Globus pallidus (tissue), 1 donor: ENCODE measurements around the gene ZNF236.
"Not testable (repeated sequence)": the region's sequence is repeated elsewhere in the genome, so short reads cannot be mapped to it uniquely, and the experiment has no call there.

ENCODE experiments used
- DNase-seq: peaks from one replicate; pipeline ENCODE4 v3.0.0-alpha.2; 2015; ENCODE audit warnings: low spot score

The ZNF236 gene

DNA sequence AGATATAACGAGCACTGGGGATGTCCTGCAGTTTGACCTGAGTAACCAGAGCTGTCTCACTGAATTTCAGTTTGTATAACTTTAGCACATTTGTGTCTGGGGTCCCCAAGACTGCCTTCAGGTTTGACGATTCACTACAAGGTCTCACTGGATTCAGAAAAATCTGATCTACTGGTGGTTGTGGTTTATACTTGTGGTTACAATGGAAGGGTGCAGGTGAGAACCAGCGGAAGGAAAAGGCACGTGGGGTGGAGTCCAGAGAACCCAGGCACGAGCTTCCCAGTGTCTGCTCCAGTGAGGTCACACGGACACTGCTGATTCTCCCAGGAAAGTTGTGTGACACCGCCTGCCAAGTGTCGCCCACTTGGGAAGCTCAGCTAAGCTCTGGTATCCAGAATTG lies 126.0 kb downstream of the ZNF236 start:
- no peak for DNase-seq

DNA sequence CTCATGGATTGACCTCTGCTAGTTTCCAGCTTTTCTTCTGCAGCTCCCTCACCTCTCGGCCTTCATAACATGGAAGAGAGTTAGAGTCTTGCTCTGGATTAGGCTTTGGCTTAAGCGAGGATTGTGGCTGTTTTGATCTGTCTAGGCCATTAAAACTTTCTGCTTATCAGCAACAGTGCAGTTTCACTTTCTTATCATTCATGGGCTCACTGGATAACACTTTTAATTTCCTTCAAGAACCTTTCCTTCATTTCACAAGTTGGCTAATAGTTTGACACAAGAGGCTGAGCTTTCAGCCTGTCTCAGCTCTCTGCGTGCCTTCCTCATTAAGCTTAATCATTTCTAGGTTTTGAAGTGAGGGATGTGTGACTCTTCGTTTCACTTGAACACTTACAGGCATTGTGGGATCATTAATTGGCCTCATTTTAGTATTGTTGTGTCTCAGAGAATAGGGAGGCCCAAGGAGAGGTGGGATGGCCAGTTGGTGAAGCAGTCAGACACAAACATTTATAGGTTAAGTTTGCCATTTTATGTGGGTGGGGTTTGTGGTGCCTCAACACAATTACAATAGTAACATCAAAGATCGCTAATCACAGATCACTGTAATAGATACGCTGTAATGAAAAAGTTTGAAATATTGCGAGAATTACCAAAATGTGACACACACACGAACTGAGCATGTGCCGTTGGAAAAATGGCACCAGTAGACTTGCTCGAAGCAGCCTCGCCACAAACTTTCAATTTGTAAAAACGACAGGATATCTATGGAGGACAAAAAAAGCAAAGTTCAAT lies 129.3 kb downstream of the ZNF236 start:
- no peak for DNase-seq

DNA sequence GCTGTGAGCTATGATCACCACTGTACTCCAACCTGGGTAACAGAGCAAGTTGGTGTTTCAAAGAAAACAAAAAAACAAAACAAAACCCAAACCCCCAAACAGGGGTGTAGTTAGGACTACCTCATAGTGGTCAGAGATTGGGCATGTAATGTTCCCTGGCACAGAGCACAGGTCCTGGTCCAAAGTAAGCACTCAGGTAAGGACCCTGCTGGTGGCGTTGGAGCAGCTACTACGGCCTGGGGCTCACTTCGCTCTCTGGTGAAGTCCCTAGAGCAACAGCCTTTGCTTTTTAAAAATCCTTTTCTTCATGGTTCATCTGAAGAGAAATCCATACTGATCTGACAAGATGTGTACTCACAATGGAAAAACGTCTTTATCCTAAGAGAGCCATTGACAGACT lies 130.4 kb downstream of the ZNF236 start:
- DNase-seq, result no peak

- no peak for DNase-seq
These were observed 130.8 kb downstream of the ZNF236 start for GRCh38 chr18:76953156-76953555.

DNA sequence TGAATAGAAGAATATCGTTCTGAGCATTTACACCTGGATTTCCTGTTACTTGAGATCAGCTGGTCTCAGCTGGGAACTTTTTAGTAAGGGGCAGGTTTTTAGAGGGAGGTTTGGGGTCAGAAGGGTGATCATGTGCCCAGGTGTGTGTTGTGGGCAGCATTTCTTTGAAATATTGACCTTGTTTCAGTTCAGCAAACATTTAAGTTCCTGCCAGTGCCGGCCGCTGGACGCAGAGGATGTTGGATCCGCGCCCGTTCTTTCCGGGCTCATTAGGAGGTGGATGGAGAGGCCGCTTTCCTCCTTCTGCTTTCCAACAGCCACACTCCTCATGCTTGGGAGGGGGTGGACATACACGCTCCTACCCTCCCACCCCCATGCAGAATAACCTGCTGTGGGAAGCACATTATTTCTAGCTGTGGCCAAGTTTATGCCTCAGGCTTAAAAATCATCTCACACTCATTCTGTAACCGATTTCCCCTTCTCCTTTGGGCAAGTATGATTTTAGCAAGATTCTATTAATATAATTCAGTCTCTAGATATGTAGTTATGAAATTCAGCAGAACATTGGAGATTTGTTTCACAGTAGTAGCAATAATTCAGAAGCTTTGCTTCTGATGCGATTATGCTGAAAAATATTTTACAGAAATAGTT lies 131.4 kb downstream of the ZNF236 start:
- DNase-seq, result no peak

- no peak for DNase-seq
These were observed 133.3 kb downstream of the ZNF236 start for GRCh38 chr18:76955524-76956170.

GRCh38 chr18:76956648-76957047 lies 134.3 kb downstream of the ZNF236 start:
- no peak for DNase-seq

DNA sequence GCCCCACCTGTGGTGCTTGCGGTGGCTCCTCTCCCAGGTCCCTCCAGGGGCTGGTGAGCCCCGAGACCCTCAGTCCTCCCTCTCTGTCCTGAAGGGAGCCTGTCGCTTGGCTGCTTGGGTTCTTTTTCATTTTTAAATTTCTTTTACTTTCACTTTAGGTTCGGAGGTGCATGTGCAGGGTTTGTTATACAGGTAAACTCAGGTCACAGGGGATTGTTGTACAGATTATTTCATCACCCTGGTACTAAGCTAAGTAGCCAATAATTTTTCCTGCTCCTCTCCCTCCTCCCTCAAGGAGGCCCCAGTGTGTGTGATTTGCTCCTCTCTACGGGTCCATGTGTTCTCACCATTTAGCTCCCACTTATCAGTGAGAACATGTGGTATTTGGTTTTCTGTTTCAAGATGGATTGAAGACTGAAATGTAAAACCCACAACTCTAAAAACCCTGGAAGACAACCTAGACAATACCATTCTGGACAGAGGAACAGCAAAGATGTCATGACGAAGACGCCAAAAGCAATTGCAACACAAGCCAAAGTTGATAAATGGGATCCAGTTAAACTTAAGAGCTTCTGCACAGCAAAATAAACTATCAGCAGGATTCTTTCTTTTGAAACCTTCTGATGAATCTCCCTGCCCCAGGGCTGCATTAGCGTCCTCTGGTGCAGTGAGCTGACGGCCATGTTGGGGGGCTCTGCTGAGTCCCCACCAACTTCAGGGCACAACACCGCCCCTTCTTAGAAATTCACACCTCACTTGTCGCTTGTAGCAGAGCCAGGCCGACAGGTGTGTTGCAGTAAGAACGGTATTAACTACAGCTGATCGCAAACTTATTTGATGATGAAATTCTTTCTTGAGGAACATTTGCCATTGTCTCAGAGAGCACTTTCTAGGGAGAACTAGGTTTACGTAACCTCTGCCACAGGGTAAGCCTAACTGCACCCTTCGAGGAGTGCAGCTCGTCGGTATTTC lies 135.3 kb downstream of the ZNF236 start:
- no peak for DNase-seq

DNA sequence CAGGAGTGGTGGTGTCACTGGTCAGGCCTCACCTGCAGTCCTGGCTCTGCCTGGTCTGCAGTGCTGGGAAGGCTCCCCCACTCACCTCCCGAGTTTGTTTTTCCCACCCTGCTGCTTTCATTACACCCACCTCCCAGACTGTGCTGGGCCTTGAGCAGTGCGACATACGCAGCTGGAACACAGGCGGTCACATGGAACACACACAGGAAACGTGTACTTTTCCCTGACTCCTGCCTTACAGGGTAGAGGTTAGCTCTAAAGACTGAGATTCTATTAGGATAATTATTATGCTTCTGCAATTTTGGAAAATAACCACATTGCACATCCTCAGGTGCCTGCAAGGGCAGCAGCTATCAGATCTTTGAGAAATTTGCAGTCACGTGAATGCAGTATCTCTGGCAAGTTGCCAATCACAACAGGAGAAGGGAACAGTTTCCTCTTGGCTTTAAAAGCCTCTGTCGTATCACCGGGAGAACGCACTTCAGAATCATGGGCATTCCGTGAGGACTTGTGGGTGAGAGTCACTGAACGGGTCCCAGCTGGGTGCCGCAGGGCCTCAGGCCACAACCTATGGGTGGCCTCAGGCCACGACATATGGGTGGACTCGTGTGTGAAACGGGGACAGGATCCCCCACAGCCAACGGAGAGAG lies 136.5 kb downstream of the ZNF236 start:
- no peak for DNase-seq

GRCh38 chr18:76959605-76960004 lies 137.2 kb downstream of the ZNF236 start:
- no peak for DNase-seq

DNA sequence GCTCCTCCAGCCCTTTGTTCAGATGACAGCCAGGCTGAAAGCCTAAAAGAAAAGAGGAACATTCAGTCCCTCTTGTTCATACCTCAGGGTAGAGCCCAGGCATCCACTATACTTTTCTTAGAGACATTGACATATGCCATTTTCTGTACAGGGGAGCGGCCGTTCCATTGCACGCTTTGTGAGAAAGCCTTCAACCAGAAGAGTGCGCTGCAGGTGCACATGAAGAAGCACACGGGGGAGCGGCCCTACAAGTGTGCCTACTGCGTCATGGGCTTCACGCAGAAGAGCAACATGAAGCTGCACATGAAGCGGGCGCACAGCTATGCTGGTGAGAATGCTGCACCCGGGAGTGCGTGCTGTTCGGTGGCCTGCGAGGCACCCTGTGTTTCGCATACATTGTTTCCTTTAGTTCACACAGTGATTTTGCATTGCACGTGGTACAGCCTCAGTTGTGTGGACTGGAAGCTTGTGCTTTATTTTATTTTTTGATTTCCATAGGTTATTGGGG lies 138.2 kb downstream of the ZNF236 start:
- DNase-seq, result no peak

DNA sequence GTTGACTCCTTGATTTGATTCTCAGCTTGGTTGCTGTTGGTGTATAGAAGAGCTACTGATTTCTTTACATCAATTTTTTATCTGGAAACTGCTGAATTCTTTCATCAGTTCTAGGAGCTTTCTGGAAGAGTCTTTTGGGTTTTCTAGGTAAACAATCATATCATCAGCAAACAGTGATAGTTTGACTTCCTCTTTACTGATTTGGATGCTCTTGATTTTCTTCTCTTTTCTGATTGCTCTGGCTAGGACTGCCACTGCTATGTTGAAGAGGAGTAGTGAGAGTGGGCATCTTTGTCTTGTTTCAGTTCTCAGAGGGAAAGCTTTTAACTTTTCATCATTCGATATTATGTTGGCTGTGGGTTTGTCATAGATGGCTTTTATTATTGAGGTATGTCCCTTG lies 140.5 kb downstream of the ZNF236 start:
- DNase-seq, result no peak

DNA sequence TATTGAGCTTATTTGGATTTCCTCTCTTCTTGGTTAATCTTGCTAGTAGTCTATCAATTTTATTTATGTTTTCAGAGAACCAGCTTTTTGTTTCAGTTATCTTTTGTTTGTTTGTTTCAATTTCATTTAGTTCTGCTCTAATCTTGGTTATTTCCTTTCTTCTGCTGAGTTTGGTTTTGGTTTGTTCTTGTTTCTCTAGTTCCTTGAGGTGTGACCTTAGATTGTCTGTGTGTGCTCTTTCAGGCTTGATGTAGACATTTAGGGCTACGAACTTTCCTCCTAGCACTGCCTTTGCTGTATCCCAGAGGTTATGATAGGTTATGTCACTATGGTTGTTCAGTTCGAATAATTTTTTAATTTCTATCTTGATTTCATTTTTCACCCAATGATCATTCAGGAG lies 141.6 kb downstream of the ZNF236 start:
- no peak for DNase-seq

DNA sequence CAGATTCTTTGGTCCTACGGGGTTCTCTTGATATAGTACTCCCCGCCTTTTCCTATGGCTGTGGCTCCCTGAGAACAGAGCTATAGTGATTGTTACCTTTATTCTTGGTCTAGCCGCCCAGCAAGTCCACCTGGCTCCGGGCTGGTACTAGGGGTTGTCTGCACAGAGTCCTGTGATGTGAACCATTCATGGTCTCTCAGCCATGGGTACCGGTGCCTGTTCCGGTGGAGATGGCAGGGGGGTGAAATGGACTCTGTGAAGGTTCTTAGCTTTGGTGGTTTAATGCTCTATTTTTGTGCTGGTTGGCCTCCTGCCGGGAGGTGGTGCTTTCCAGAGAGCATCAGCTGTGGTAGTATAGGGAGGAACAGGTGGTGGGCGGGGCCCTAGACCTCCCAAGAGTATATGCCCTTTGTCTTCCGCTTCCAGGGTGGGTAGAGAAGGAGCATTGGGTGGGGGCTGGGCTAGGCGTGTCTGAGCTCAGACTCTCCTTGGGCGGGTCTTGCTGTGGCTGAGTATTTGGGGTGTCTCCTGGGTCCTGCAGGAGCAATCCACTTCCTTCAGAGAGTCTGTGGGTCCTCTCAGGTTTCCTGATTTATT lies 143.3 kb downstream of the ZNF236 start:
- DNase-seq, result not testable (repeated sequence)

DNA sequence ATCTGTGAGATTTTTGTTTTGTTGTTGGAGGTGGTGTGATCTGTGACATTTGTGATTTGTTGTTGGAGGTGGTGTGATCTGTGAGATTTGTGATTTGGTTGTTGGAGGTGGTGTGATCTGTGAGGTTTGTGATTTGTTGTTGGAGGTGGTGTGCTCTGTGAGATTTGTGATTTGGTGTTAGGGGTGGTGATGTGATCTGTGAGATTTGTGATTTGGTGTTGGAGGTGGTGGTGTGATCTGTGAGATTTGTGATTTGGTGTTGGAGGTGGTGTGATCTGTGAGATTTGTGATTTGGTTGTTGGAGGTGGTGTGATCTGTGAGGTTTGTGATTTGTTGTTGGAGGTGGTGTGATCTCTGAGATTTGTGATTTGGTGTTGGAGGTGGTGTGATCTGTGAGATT lies 144.9 kb downstream of the ZNF236 start:
- DNase-seq, result not testable (repeated sequence)

GRCh38 chr18:76967721-76968472 lies 145.5 kb downstream of the ZNF236 start:
- DNase-seq, result no peak

GRCh38 chr18:76970770-76971559 lies 148.6 kb downstream of the ZNF236 start:
- no peak for DNase-seq

DNA sequence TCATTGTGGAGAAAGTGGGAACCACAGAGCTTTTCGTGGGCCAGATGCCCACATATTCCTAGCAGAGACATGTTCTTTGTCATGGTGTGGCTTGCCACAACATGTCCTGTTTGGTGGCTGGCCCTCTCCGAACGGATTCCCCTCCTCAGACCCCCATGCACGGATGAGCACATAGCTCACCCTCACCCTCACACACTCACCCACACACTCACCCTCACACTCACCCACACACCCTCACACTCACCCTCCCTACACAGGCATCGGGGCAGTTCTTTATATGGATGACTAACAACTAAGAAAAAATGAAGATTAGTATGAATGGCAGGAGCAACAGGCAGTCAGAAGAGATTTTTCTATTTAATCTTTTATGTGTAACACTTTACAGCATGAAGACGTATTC lies 149.9 kb downstream of the ZNF236 start:
- no peak for DNase-seq

DNA sequence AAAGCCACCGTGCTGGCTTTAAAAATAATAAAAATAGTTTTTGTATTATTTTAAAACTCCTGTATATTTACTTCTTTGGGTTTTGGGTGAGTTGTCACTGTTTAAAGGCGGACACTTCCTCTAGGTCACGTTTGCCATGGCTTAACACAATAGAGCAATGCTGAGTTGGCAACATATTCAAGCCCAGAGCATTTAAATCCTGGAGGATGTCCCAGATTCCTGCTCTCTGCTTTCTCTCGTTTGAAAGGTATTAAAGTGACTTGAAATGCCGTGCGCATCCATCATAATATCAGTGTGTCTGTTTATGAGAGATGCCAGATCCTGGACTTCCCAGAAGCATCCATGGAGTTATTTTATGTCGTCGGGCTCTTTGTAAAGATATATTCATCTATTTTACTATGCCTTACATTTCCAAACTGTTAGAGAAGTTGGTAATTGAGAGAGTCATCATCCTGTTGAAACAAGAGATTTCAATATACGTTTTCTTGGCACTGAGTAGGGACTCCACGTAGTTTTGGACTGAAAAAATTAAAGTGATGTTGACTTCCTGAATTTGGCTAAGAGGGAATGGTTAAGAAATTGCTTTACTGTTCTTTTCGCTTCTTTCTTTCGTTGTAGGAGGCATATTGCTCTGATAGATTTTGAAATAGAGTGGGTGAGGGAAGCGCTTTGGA lies 150.6 kb downstream of the ZNF236 start:
- no peak for DNase-seq
